H7 (cell line): Measurements from ENCODE around the gene PPP5C. TPM values are rescaled to one million over a fixed set of nuclear protein-coding genes. Genes with fewer than 3 reads are reported as not detected.
A peak's percentile ranks its signal among the peaks of the same experiment; 100 is the strongest.
"Not testable (repeated sequence)": the region's sequence is repeated elsewhere in the genome, so short reads cannot be mapped to it uniquely, and the experiment has no call there.

Experiments used
- DNase-seq: peaks from one replicate; pipeline ENCODE4 v3.0.0; 2012
- H3K27me3 ChIP-seq: 2 replicates; pipeline ENCODE4 v1.6.0; 2011; ENCODE audit warnings: mild to moderate bottlenecking, low read length; ENCODE audit not compliant: control insufficient read depth, insufficient read depth
- H3K36me3 ChIP-seq: replicated peaks from 2 replicates; pipeline ENCODE4 v1.5.1; 2011; ENCODE audit warnings: low read length; ENCODE audit not compliant: control insufficient read depth, insufficient read depth
- H3K4me3 ChIP-seq: 2 replicates; pipeline ENCODE4 v1.5.1; 2011; ENCODE audit warnings: low read depth, mild to moderate bottlenecking, control low read depth, low read length, moderate library complexity; ENCODE audit not compliant: insufficient read depth
- total RNA-seq: library from RNA; depleted of rRNA; stranded (reverse); fragments of >200 nt; shearing (Covaris generic); gene quantifications from 2 replicates; pipeline ENCODE4 v1.2.3, GENCODE V29; 2014

The PPP5C gene
- total RNA-seq, 1 experiment from 2014 or later, result 92.8 TPM

GRCh38 chr19:46393456-46394401, 46.8 kb downstream of the PPP5C start:
- peaks cover 5% of the 10 kb centered on the region for H3K36me3 ChIP-seq
- H3K4me3 ChIP-seq, result no peak overlapping the region
- no peak for DNase-seq
- no peaks in the 10 kb centered on the region for H3K27me3 ChIP-seq

DNA sequence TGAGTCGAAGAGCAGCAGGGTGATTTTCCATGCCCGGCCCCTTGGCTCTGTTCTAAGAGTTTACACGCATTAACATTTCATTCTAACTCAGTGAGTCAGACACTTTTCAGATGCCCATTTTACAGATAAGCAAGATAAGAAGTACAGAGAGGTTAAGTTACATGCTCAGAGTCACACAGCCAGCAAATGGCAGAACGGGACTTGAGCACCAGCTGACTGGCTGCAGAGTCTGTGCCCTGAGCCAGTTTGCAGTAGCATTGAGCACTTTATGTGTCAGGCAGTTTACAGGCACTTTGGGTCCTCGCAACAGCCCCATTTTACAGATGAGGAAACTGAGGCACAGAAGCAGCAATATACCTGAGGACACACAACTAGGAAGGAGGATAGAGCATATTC, 47.5 kb downstream of the PPP5C start:
- Histone ChIP-seq H3K4me3 (no peak overlapping the region), H3K27me3 (no peaks in the 10 kb centered on the region), H3K36me3 (peaks cover 4% of the 10 kb centered on the region)
- no peak for DNase-seq

GRCh38 chr19:46397801-46398479, 51.1 kb downstream of the PPP5C start:
- H3K4me3 ChIP-seq, H3K27me3 ChIP-seq, DNase-seq, H3K36me3 ChIP-seq: not testable (repeated sequence)

- H3K36me3 ChIP-seq, result no peaks in the 10 kb centered on the region
- H3K27me3 ChIP-seq, result peaks cover 2% of the 10 kb centered on the region
- no peak overlapping the region for H3K4me3 ChIP-seq
- no peak for DNase-seq
These were observed 55.8 kb downstream of the PPP5C start for GRCh38 chr19:46402725-46403124.

GRCh38 chr19:46404055-46404752, 57.3 kb downstream of the PPP5C start:
- DNase-seq, result peak; percentile 81
- H3K36me3 ChIP-seq, result no peaks in the 10 kb centered on the region
- H3K4me3 ChIP-seq, result peak overlapping the region; percentile 50
- H3K27me3 ChIP-seq, result peaks cover 2% of the 10 kb centered on the region

DNA sequence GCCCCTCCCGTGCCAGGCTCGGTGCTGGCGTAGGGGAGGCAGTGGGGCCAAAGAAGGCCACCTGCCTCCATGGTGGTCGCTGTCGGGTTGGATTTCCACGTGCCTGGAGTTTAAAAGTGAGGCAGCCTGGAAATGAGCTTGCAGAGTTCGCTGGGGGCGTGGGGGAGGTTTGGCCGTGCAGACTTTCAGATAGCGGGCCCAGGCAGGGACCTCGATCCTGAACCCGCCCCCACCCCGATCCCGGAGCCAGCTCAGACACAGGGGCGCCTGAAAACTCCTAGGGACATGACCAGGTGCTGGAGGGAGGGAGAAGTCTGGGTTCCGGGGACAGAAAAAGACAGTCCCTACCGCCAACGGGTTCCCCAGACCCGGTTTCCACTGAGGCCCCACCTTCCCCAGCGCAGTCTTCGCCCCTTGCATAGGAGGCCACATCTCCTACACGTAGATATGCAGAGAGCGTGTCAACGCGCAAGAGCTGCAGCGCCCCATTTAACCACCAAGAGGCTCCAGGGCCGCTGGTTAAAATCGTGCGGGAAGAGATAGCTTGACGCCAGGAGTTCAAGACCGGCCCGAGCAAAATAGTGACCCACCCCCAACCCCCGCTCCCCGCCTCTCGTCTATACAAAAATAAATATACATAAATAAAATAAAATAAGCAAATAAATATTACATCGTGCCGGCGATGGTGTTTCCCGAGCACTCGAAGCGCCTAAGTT, 58.0 kb downstream of the PPP5C start:
- peak overlapping the region; percentile 50 for H3K4me3 ChIP-seq
- H3K27me3 ChIP-seq, result peaks cover 2% of the 10 kb centered on the region
- no peaks in the 10 kb centered on the region for H3K36me3 ChIP-seq
- DNase-seq, result peak; percentile 82

DNA sequence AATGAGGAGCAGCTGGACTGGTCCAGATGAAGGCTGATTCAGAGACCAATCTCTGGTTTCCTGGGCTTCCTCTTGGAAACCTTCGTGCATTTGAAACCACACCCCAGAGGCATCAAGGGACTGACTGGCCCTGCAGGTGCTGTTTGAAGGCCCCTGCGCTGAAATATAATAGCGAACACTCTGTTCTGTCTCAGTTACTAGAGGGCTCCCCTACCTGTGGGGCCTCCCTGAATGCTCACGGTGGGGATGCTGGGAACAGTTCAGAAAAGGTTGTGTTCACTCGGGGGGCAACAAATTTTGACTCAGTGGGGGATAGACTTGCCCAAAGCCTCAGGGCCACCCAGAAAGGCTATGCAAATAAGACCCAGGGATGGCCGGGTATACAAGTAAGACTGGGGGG, 60.1 kb downstream of the PPP5C start:
- no peak overlapping the region for H3K4me3 ChIP-seq
- peaks cover 4% of the 10 kb centered on the region for H3K36me3 ChIP-seq
- peaks cover 2% of the 10 kb centered on the region for H3K27me3 ChIP-seq
- peak; percentile 57 for DNase-seq

DNA sequence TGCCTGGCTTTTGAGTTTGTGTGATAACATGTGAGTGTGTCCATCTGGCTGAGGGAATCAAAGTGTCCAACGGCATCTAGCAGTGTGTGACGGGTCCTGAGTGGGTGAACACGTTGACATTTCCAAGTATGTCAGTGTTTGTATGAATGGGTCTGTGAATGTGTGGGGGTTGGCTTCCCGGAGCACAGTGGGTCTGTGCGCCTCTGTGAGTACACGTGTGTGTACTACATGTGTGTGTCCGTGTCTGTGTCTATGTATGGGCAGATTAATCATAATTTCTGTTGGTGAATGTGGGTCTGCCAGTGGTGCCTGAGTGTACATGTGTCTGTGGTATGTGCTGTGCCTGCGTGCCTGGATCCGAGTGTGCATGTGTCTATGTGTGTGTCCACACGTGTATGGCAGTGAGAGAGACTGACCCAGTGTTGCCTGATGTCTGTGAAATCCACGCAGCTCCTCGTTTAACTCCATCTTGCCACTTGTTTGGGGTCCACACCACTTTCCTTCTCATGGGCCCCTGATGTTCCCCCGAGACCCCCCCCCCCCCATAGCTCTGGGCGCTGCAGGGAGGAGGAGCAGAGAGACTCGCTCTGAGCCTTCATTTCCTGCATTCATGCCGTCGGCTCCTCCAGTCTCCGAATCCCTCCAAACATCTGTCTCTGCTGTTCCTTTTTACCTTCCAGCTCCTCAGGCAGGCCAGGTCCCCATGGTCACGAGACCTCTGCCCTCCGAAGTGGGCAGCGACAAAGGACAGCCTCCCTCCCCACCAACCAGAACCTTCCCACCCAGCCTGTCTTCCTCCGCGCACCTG, 61.2 kb downstream of the PPP5C start:
- peak; percentile 59 for DNase-seq
- peak overlapping the region; percentile 49 for H3K4me3 ChIP-seq

GRCh38 chr19:46408664-46409039, 61.8 kb downstream of the PPP5C start:
- Histone ChIP-seq H3K4me3 (peak overlapping the region; percentile 49), H3K36me3 (peaks cover 4% of the 10 kb centered on the region), H3K27me3 (peaks cover 4% of the 10 kb centered on the region)
- no peak for DNase-seq

More for the DNA sequence above, 61.2 kb downstream of the PPP5C start:
- H3K36me3 ChIP-seq, result peaks cover 4% of the 10 kb centered on the region
- H3K27me3 ChIP-seq, result peaks cover 4% of the 10 kb centered on the region

DNA sequence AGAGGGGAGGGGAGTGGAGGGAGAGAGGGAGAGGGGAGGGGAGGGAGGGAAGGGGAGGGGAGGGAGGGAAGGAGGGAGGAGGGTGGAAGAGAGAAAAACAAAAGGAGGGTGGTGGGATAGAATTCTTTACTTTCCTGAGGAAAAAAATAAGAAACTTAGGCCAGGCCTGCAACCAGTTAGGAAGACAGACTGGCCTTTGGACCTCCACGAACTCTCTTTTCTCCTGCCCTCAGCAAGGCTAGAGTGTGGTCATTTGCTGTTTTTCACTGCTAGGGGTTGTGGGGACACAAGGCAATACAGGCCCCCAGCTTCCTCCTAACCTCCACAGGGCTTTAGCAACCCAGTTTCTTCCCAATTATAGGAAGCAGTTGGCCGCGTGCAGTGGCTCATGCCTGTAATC, 62.3 kb downstream of the PPP5C start:
- no peak for DNase-seq
- Histone ChIP-seq H3K27me3 (peaks cover 4% of the 10 kb centered on the region), H3K4me3 (peak overlapping the region; percentile 5; the same call in 1 of the 2 replicates), H3K36me3 (peaks cover 4% of the 10 kb centered on the region)

DNA sequence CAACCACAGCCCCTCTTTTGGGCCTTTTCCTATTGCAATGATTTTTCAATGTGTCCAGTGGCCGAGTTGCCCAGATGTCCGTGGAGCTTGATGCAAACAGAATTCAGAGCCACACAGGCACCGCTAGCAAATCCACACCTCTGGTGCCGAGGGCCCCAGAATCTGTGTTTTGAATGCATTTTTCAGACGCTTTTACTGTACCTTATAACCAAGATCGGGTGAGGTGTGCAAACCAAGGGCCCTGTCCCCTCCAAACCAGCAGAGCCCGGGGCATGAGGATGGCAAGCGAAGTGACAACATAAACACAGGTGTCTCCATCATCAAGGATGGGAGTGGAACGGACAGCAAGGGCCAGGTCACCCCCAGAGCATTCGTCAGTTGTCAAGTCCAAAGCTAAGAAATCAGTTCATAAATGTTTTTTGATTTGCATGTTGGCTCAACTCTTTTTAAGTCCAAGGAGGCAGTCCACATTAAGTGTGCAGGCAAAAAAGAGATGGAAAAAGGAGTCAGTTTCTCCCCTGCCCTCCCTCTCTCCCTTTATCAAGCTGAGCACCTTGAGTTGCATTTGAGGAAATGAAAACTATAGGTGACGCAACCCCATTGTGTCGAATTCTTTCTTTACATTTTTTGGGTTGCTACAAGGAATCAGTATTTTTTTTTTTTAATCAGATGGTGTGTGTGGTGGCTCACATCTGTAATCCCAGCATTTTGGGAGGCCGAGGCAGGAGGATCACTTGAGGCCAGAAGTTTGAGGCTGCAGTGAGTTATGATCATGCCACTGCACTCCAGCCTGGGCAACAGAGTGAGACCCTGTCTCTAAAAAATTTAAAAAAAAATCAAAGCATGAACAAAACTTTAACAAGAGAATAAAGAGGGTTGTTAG, 63.6 kb downstream of the PPP5C start:
- Histone ChIP-seq H3K27me3 (peaks cover 4% of the 10 kb centered on the region), H3K4me3 (no peak overlapping the region), H3K36me3 (peaks cover 4% of the 10 kb centered on the region)
- no peak for DNase-seq

- no peak for DNase-seq
- H3K4me3 ChIP-seq, result peak overlapping the region; percentile 89
- peaks cover 4% of the 10 kb centered on the region for H3K36me3 ChIP-seq
- peaks cover 2% of the 10 kb centered on the region; the same call in 1 of the 2 replicates for H3K27me3 ChIP-seq
These were observed 64.4 kb downstream of the PPP5C start for GRCh38 chr19:46411088-46411924.
